ENCODE results near the gene CCDC171.
"Not testable (repeated sequence)": the region's sequence is repeated elsewhere in the genome, so short reads cannot be mapped to it uniquely, and the experiment has no call there.

The CCDC171 gene

GRCh38 chr9:15696979-15697378 is 144.1 kb downstream of the CCDC171 start:
- DNase-seq (ENCODE audit: low read depth in 2 of 2) = no peak

DNA sequence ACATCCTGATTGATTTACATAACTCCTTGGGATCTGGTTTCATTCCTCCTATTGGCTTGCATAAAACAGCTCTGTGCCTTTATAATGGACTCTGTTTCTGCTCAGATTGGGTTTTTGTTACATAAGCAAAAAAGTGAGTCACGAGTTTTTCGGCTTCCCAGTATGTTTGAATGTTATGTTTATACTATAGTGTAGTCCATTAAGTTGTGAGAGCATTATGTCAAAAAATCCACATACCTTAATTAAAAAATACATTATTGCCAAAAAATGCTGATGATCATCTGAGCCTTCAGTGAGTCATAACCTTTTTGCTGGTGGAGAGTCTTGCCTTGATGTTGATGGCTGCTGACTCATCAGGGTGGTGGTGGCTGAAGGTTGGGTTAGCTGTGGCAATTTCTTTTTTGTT is 144.6 kb downstream of the CCDC171 start:
- no peak for DNase-seq (ENCODE audit: low read depth in 2 of 2)

- not testable (repeated sequence) for DNase-seq (ENCODE audit: low read depth in 2 of 2)
Observed at GRCh38 chr9:15699876-15700559, 147.2 kb downstream of the CCDC171 start.

GRCh38 chr9:15707000-15707399 is 154.2 kb downstream of the CCDC171 start:
- no peak for DNase-seq (ENCODE audit: low read depth in 2 of 2)

- no peak for DNase-seq (ENCODE audit: low read depth in 2 of 2)
Observed at GRCh38 chr9:15711531-15711930, 158.7 kb downstream of the CCDC171 start.

GRCh38 chr9:15711931-15712330 is 159.1 kb downstream of the CCDC171 start:
- DNase-seq (ENCODE audit: low read depth in 2 of 2) = no peak

GRCh38 chr9:15714746-15715145 is 161.9 kb downstream of the CCDC171 start:
- DNase-seq (ENCODE audit: low read depth in 2 of 2) = no peak

DNA sequence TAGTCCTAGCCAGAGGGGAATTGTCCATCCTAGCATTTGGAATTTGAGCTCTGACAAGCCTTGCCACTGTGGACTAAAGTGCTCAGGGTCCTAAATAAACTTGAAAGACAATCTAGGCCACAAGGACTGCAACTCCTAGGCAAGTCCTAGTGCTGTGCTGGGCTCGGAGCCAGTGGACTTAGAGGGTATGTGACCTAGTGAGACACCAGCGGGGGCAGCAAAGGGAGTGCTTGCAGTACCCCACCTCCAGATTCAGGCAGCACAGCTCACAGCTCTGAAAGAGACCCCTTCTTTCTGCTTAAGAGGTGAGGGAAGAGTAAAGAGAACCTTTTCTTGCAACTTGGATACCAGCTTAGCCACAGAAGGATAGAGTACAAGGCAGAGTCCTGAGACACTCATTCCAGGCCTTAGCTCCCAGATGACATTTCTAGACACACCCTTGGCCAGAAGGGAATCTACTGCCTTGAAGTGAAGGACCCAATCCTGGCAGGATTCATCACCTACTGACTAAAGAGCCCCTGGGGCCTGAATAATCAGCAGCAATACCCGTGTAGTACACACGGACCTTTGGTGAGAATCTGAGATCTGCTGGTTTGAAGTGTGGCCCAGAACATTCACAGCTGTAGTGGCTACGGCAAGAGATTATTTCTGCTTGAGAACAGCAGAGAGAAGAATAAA is 164.6 kb downstream of the CCDC171 start:
- no peak for DNase-seq (ENCODE audit: low read depth in 2 of 2)

- DNase-seq (ENCODE audit: low read depth in 2 of 2) = no peak
Observed at GRCh38 chr9:15718423-15718822, 165.6 kb downstream of the CCDC171 start.

GRCh38 chr9:15720861-15721260 is 168.0 kb downstream of the CCDC171 start:
- no peak for DNase-seq (ENCODE audit: low read depth in 2 of 2)

DNA sequence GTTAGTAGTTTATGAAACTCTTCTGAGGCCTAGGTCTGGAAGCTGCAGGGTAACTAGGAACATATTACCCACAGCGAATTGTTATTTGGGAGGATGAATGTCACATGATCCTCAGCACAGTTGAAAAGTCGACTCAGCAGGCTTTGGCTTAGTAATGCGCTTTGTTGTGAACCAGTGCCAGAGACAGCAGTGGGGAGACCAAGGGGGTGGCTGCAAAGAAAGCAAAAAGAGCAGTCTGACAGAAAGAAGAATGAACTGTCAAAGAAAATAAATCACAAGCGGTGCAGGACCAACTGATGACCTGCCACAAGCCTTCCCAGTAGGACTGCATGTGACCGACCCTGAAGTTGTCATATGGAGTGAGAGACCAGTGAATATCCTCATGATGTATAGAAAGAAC is 170.0 kb downstream of the CCDC171 start:
- no peak for DNase-seq (ENCODE audit: low read depth in 2 of 2)

GRCh38 chr9:15724016-15724415 is 171.2 kb downstream of the CCDC171 start:
- DNase-seq (ENCODE audit: low read depth in 2 of 2) = no peak

GRCh38 chr9:15724612-15725011 is 171.8 kb downstream of the CCDC171 start:
- DNase-seq (ENCODE audit: low read depth in 2 of 2) = no peak

DNA sequence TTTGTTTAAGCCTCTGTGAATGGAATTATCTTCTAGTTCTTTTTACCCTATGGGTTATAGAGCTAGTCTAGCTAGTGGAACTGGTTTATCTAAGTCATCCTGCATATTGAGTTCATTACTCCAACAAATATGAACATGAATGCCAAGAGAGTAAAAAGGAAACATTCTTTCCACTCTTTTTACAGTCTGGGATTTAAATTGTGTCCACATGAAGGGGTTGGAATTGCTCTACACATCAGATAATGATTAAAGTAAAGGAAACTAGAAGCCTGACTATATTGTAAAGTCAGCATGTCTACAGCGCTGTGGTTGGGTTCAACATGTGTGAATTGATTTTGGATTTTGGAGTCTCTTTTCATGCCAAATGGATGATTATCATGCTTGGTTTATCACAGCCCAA is 173.1 kb downstream of the CCDC171 start:
- DNase-seq (ENCODE audit: low read depth in 2 of 2) = no peak

DNA sequence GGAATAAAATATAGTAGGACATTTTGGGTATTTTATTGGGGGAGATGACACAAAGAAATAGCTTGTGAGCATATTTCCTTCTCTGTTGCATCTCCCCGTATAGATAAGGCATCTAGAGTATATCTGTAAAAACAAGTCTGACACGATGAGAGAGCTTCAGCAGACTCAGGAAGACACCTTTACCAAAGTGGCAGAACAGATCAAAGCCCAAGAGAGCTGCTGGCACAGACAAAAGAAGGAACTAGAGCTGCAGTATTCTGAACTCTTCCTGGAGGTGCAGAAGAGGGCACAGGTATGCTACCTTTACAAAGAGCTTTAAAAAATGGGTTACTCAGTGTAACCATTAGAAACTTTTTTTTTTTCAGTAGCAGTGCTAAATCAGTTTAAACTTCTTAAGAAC is 176.7 kb downstream of the CCDC171 start:
- no peak for DNase-seq (ENCODE audit: low read depth in 2 of 2)

DNA sequence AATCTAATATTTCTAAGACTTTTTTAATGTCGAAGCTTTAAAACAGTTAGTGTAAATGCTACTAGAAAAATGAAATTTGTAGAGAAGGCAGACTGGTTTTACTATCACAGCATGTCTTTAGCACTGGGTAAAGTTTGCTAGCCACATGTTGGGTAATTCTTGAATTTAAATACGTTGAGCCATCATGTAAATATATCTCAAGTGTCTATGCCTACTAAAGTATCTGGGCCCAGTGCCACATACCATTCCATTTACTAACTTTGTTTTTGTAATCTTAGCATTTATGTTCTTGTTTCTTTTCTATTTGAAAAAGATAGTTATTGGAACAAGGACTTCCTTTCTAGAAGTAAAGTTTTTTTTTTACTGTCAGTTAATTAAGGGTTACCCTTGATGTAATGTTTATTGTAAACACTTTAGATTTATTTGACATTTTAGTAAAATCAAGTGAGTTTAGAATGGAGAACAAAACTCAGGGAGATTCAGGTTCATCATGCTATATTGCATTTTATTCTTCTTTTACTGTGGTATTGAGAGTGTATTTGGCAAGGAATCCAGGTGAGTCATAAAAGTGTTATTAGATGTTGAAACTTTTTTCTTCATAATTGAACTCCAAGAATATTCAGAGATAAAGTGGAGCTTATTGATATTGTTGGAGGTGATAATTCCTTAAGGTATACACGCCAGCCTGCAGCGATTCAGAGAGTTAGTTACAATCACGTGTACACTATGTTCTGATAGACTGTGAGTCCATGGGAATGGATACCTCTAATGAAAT is 182.4 kb downstream of the CCDC171 start:
- DNase-seq (ENCODE audit: low read depth in 2 of 2) = no peak

- DNase-seq (ENCODE audit: low read depth in 2 of 2) = no peak
Observed at GRCh38 chr9:15736569-15736968, 183.7 kb downstream of the CCDC171 start.

DNA sequence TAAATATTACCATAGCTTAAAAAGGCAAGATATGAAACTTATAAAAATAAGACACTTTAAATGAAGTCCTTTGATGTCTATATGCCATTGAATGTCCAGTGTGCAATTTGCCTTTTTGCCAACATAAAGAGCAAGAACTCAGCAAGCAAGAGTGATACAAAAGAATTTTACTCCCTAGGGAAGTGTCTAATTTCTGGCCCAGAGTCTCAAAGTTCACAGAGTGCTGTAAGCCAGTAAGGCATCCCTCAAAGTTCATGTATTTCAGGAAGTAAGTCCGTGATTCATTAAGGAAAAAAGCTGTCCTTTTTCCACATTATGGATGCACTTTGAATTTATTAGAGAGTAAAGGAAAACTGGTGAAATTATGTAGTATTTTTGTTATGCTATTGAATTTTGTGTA is 185.2 kb downstream of the CCDC171 start:
- DNase-seq (ENCODE audit: low read depth in 2 of 2) = no peak

DNA sequence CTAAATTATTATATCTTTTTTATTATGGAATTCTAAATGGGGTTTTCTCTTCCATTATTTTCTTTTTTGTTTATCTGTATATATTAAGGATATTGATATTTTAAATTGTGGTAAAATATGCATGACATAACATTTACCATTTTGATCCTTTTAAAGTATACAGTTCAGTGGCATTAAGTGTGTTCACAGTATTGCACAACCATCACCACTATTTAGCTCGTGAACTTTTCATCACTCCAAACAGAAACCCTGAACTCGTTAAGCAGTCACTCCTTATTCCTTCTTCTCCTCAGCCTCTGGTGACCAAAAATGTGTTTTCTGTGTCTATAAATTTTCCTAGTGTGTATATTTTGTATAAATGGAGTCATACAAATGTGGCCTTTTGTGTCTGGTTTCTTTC is 188.2 kb downstream of the CCDC171 start:
- no peak for DNase-seq (ENCODE audit: low read depth in 2 of 2)

DNA sequence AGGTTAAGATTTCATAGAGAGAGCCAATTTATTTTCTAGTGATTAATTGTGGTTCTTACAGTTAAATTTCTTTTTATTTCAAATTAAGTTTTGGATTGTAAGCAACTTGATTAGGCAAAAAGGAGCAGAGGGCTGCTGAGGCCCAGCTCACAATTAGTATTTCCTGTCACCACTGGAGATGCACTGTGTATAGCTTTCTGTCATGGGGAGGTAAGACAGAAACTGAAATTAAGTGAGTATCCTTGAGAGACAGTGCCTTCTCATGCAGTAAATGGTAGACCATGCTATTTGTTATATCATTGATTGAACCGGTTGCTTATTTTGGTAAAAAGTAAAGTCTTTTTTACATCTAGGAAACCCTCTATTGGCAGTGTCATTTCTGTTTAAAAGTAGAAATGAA is 190.7 kb downstream of the CCDC171 start:
- DNase-seq (ENCODE audit: low read depth in 2 of 2) = no peak

- DNase-seq (ENCODE audit: low read depth in 2 of 2) = no peak
Observed at GRCh38 chr9:15744196-15744595, 191.4 kb downstream of the CCDC171 start.

- DNase-seq (ENCODE audit: low read depth in 2 of 2) = no peak
Observed at GRCh38 chr9:15746905-15747304, 194.1 kb downstream of the CCDC171 start.

- no peak for DNase-seq (ENCODE audit: low read depth in 2 of 2)
Observed at GRCh38 chr9:15755660-15756059, 202.8 kb downstream of the CCDC171 start.
